NT2/D1 (cell line): ENCODE measurements around the gene LRMDA.

Experiments
- YY1 ChIP-seq: IDR thresholded peaks from 2 replicates; pipeline ENCODE4 v1.6.1; 2011; ENCODE audit not compliant: insufficient read length, insufficient read depth
- ZNF274 ChIP-seq: IDR thresholded peaks from 2 replicates; pipeline ENCODE4 v1.6.1; 2011; ENCODE audit warnings: mild to moderate bottlenecking, low read depth, low read length

DNA sequence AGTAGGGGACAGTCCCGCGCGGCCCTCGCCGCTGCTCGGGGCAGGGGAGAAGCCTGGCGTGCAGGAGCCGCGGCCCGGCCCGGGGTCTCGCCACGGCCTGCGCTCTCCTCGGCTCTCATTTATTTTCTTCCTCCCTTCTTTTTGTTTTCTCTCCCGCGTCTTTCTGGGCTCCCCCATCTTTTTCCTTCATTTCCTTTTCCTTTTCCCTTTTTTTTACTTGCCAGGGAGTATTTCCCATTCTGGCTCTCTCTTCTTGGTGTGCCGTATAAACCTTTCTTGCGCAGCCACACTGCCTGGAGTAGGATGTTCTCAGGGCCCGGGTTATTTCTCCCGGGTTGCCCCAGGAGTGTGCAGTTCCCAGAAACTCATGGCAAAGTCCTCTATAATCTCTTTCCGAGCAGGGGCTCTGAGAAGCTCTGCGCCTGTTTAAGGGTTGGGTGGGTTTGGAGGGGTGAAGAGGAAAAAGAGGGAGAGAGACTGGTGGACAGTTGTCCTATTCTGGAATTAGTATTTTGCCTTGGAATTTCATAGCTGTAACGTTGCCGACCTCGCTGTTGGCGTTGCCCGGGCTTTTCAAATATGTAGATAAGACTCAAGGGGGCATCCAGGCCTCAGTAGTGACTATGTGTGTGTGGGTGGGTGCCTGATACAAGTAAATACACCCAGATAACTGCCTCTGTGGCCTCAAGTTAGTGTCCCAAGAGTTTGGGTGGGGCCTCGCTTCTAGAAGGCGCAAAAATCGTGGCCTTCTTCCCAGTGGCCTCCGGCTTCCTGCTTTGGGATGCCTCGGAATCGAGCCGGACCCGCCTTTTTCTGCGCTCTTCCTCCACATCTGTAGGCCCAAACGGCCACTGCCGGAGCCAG lies 25.6 kb upstream of the LRMDA start:
- TF ChIP-seq ZNF274: no peak
- no peak for TF ChIP-seq YY1
